Smooth muscle cell (in vitro differentiated cells): ENCODE measurements around the gene RNF14. TPM values are rescaled to one million over a fixed set of nuclear protein-coding genes. Genes with fewer than 3 reads are reported as not detected.
"Not testable (repeated sequence)": the region's sequence is repeated elsewhere in the genome, so short reads cannot be mapped to it uniquely, and the experiment has no call there.

Experiments
- DNase-seq: peaks from one replicate; lab custom pipeline; 2025; ENCODE audit not compliant: unreplicated experiment; lab: John Stamatoyannopoulos, UW
- H2AFZ ChIP-seq: fragments of 200-600 bp; sonication (generic); 2 replicates; pipeline ENCODE4 v1.6.0; 2016; ENCODE audit warnings: antibody characterized with exemption, low read depth, mild to moderate bottlenecking
- H3F3A ChIP-seq: fragments of 200-600 bp; sonication (generic); 2 replicates; pipeline ENCODE4 v1.6.0; 2017; ENCODE audit warnings: antibody characterized with exemption, low read depth
- H3K27ac ChIP-seq: fragments of 200-600 bp; sonication (generic); 2 replicates; pipeline ENCODE4 v1.5.1; 2016; ENCODE audit warnings: low read depth, mild to moderate bottlenecking
- H3K27me3 ChIP-seq: fragments of 200-600 bp; sonication (generic); 2 replicates; pipeline ENCODE4 v1.6.1; 2016; ENCODE audit warnings: low read depth, mild to moderate bottlenecking
- H3K36me3 ChIP-seq: fragments of 200-600 bp; sonication (generic); 2 replicates; pipeline ENCODE4 v1.5.1; 2016; ENCODE audit warnings: low read depth
- H3K4me1 ChIP-seq: fragments of 200-600 bp; sonication (generic); 2 replicates; pipeline ENCODE4 v1.5.1; 2016; ENCODE audit warnings: low read depth
- H3K4me2 ChIP-seq: fragments of 200-600 bp; sonication (generic); 2 replicates; pipeline ENCODE4 v1.6.0; 2016; ENCODE audit warnings: mild to moderate bottlenecking
- H3K4me3 ChIP-seq: fragments of 200-600 bp; sonication (generic); 2 replicates; pipeline ENCODE4 v1.5.1; 2016; ENCODE audit warnings: mild to moderate bottlenecking
- H3K79me2 ChIP-seq: fragments of 200-600 bp; sonication (generic); 2 replicates; pipeline ENCODE4 v1.6.0; 2016; ENCODE audit warnings: low read depth, mild to moderate bottlenecking
- H3K9ac ChIP-seq: fragments of 200-600 bp; sonication (generic); 2 replicates; pipeline ENCODE4 v1.6.0; 2016; ENCODE audit warnings: low read depth
- H3K9me3 ChIP-seq: fragments of 200-600 bp; sonication (generic); replicated peaks from 2 replicates; pipeline ENCODE4 v1.5.1; 2016; ENCODE audit warnings: low read depth
- H4K20me1 ChIP-seq: fragments of 200-600 bp; sonication (generic); 2 replicates; pipeline ENCODE4 v1.6.0; 2016; ENCODE audit warnings: low read depth
- WGBS: methylation state at CpG from one replicate; pipeline ENCODE4 v1.1.7; 2016; ENCODE audit warnings: low lambda C conversion rate; 5-methylcytosine and 5-hydroxymethylcytosine counted together
- polyA plus RNA-seq: library from polyadenylated mRNA; unstranded; fragments of >200 nt; fragmentation: Nextera tagmentation; extraction: Ambion mirVana; gene quantifications from 2 replicates; pipeline ENCODE4 v1.2.1, GENCODE V29; 2016
- total RNA-seq: library from RNA; depleted of rRNA; stranded (reverse); fragments of >200 nt; gene quantifications from 2 replicates; pipeline ENCODE4 v1.2.3, GENCODE V29; 2014
- TF ChIP-seq, protein P1 (sequence below): fragments of 200-600 bp; sonication (generic); IDR thresholded peaks from 2 replicates; pipeline ENCODE4 v1.5.1; 2017; ENCODE audit warnings: borderline replicate concordance, mild to moderate bottlenecking, antibody characterized with exemption; ENCODE audit not compliant: insufficient read depth, poor library complexity, severe bottlenecking

The RNF14 gene, protein sequence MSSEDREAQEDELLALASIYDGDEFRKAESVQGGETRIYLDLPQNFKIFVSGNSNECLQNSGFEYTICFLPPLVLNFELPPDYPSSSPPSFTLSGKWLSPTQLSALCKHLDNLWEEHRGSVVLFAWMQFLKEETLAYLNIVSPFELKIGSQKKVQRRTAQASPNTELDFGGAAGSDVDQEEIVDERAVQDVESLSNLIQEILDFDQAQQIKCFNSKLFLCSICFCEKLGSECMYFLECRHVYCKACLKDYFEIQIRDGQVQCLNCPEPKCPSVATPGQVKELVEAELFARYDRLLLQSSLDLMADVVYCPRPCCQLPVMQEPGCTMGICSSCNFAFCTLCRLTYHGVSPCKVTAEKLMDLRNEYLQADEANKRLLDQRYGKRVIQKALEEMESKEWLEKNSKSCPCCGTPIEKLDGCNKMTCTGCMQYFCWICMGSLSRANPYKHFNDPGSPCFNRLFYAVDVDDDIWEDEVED
- total RNA-seq: 75.9 and 76.4 TPM in 2 replicates
- polyA plus RNA-seq: 43.8 and 45.1 TPM in 2 replicates

DNA sequence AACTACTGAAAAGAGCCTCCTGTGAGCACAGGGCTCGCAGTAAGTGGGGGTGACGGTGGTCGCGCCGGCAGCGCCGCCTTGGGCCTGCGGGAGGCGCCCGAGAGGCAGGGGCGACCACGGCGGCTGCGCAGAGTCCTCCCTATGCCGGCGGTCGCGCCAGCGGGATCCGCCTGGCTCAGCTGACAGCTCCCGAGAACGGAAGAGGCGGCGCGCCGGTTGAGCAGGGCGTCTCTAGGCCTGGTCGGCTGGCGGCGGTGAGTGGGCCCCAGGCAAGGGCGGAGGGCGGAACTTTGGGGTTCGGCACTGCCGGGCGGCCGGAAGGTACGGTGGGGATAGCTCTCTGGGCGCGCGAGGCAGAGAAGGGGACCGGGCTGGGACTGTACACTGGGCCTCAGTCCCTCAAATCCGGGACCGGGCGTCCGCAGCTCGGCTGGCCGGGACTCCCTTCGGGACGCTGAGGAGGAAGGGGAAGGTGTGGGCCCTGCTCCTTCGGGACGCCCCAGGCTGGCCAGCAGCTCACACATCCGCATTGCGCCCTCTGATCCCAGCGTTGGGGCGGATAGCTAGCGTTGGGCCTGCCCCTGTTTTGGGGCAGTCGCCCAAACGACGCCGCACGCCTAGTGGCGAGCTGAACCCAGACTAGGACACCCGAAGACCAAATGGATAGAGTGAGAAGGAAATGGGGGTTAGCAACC lies at the start of gene RNF14:
RNF14 (plus strand) TSS at position 192 of the 695 bp plus-strand sequence. CDS start 4,484 bp downstream, outside the sequence.
- H3K36me3 ChIP-seq: no peaks in the 10 kb centered on the region
- peak within 1 kb of the TSS; percentile 91 for H2AFZ ChIP-seq
- peaks cover 4% of the 10 kb centered on the region for H3F3A ChIP-seq
- H3K9me3 ChIP-seq: no peaks in the 10 kb centered on the region
- peaks cover 14% of the 10 kb centered on the region for H3K4me1 ChIP-seq
- TF ChIP-seq, protein P1, sequence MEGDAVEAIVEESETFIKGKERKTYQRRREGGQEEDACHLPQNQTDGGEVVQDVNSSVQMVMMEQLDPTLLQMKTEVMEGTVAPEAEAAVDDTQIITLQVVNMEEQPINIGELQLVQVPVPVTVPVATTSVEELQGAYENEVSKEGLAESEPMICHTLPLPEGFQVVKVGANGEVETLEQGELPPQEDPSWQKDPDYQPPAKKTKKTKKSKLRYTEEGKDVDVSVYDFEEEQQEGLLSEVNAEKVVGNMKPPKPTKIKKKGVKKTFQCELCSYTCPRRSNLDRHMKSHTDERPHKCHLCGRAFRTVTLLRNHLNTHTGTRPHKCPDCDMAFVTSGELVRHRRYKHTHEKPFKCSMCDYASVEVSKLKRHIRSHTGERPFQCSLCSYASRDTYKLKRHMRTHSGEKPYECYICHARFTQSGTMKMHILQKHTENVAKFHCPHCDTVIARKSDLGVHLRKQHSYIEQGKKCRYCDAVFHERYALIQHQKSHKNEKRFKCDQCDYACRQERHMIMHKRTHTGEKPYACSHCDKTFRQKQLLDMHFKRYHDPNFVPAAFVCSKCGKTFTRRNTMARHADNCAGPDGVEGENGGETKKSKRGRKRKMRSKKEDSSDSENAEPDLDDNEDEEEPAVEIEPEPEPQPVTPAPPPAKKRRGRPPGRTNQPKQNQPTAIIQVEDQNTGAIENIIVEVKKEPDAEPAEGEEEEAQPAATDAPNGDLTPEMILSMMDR: peak; percentile 98
- peak within 1 kb of the TSS; percentile 84 for H3K27ac ChIP-seq
- peak within 1 kb of the TSS; percentile 81 for H3K4me3 ChIP-seq
- WGBS: under 1% methylated on average over 62 of the region's 63 CpGs
- DNase-seq: peak; percentile 73
- no peaks in the 10 kb centered on the region for H3K27me3 ChIP-seq
- peaks cover 38% of the 10 kb centered on the region for H3K79me2 ChIP-seq
- peak within 1 kb of the TSS; percentile 92 for H3K9ac ChIP-seq
- H4K20me1 ChIP-seq: peaks cover 33% of the 10 kb centered on the region
- peak within 1 kb of the TSS; percentile 97 for H3K4me2 ChIP-seq

DNA sequence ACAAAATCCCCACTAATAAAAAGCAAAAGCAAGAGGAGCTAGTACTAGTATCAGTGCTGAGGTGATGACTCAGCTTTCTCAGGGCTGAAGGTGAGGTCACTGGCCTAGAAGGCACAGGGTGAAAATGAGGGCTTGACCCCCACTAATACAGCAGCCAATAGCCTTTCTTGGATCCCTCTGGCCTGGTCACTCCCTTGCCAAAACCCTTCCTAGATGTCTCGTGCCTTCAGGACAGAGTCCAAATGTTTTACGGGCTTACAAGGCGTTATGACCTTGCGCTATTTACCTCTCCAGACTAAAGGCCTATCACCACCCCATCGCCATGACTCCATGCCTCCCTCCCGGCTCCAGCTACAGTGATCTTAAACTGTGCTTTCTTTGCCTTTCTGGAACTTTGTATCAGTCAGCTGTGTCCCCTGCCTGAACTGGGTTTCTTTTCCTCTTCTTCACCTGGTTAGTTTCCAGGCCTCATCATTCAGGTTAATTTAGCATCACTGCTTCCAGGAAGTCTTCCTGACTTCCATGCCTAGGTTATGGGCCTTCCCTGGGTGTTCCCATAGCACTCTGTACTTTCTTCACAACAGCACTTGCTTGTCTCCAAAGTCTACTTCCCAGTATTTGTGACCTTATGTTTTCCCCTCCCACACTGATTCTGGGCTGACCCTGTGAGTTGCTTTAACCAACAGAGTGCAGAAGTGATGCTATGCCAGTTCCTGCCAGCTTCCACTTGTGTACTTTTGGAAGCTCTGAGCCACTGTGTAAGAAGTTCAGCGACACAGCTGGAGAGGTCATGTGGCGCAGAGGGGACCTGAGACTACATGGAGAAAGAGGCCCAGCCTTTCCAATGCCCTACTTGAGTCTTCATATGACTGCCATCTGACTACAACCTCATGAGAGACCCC lies 49.4 kb upstream of the RNF14 start:
- no peaks in the 10 kb centered on the region for H3K9me3 ChIP-seq
- no peak overlapping the region for H3K4me2 ChIP-seq
- 92% methylated on average over 8 of the region's 8 CpGs for WGBS
- H3K27ac ChIP-seq: no peak overlapping the region
- H3K27me3 ChIP-seq: no peaks in the 10 kb centered on the region
- peaks cover 3% of the 10 kb centered on the region for H3K79me2 ChIP-seq
- H3K4me1 ChIP-seq: peaks cover 12% of the 10 kb centered on the region
- H4K20me1 ChIP-seq: peaks cover 4% of the 10 kb centered on the region
- DNase-seq: no peak
- H3K36me3 ChIP-seq: no peaks in the 10 kb centered on the region
- H3F3A ChIP-seq: peaks cover 4% of the 10 kb centered on the region
- no peak overlapping the region for H2AFZ ChIP-seq
- no peak overlapping the region for H3K9ac ChIP-seq
- TF ChIP-seq, protein P1: no peak
- H3K4me3 ChIP-seq: no peak overlapping the region

DNA sequence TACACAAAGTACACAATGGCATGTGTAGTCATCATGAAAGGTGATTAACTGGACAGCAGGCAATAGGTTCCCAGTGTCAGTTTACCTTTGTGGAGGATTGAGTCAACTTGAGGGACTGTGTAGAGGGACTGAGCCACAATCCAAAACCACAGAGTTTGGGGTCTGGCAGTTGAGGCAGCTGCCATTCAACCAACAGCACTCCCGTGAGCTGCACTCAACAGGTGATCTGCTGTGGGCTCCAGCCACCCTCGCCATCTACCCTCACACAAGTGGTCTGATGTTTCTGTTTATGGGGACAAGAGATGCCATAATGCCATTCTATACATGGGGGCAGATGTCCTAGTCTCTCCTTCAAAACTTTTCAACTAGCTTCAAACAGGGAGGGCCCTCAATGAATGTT lies 48.1 kb upstream of the RNF14 start:
- TF ChIP-seq, protein P1: no peak
- H3K27ac ChIP-seq: no peak overlapping the region
- no peaks in the 10 kb centered on the region for H3K36me3 ChIP-seq
- no peaks in the 10 kb centered on the region for H3K9me3 ChIP-seq
- H3K4me2 ChIP-seq: no peak overlapping the region
- H4K20me1 ChIP-seq: peaks cover 6% of the 10 kb centered on the region
- H3K9ac ChIP-seq: no peak overlapping the region
- DNase-seq: no peak
- no peak overlapping the region for H3K4me3 ChIP-seq
- H2AFZ ChIP-seq: no peak overlapping the region
- peaks cover 15% of the 10 kb centered on the region for H3K4me1 ChIP-seq
- H3K27me3 ChIP-seq: no peaks in the 10 kb centered on the region
- 91% methylated on average over 2 of the region's 2 CpGs for WGBS
- peaks cover 4% of the 10 kb centered on the region for H3F3A ChIP-seq
- H3K79me2 ChIP-seq: peaks cover 13% of the 10 kb centered on the region

DNA sequence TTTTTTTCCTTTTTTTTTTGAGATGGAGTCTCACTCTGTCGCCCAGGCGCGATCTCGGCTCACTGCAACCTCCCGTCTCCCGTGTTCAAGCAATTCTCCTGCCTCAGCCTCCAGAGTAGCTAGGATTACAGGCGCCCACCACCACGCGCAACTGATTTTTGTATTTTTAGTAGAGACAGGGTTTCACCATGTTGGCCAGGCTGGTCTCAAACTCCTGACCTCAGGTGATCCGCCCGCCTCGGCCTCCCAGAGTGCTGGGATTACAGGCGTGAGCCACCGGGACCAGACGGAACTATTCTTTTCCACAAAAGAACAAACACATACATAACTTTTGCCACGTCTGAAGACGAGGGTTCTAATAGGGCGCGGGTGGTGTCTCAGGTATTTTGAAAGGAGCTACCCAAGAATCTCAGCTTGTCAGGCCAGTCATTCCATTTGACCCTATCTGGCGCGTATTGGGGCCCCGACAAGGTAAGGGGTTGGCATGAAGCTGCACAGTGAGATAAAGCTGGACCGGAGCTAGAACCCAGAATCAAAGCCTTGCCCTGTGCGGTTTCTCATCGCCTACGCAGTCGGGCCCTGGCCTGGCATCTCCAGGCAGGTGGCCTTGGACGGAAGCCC lies 46.0 kb upstream of the RNF14 start:
- 70% methylated on average over 28 of the region's 28 CpGs for WGBS

More for the DNA sequence above, 46.0 kb upstream of the RNF14 start:
- peak overlapping the region; percentile 99 for H3K27ac ChIP-seq
- not testable (repeated sequence) for H3K36me3 ChIP-seq, H3K9me3 ChIP-seq, H3K27me3 ChIP-seq, H4K20me1 ChIP-seq, H3F3A ChIP-seq, DNase-seq
- H3K79me2 ChIP-seq: peaks cover 13% of the 10 kb centered on the region
- peak overlapping the region; percentile 97 for H3K9ac ChIP-seq
- peak overlapping the region; percentile 91 for H3K4me3 ChIP-seq
- H3K4me1 ChIP-seq: peaks cover 15% of the 10 kb centered on the region
- peak overlapping the region; percentile 95 for H2AFZ ChIP-seq
- H3K4me2 ChIP-seq: peak overlapping the region; percentile 99
